Endothelial cell (in vitro differentiated cells): ENCODE results near the gene IQCH. TPM values are rescaled to one million over a fixed set of nuclear protein-coding genes. Genes with fewer than 3 reads are reported as not detected.
"Not testable (repeated sequence)": the region's sequence is repeated elsewhere in the genome, so short reads cannot be mapped to it uniquely, and the experiment has no call there.

Source experiments
- DNase-seq: peaks from one replicate; pipeline ENCODE4 v3.0.0; 2021; ENCODE audit warnings: low spot score
- H3K27ac Mint-ChIP-seq: one replicate; pipeline ENCODE4 v1.8.0; 2021; ENCODE audit warnings: mixed read lengths, inconsistent platforms; ENCODE audit not compliant: unreplicated experiment
- H3K27me3 Mint-ChIP-seq: one replicate; pipeline ENCODE4 v1.8.0; 2021; ENCODE audit warnings: mild to moderate bottlenecking, moderate library complexity, mixed read lengths, inconsistent platforms; ENCODE audit not compliant: unreplicated experiment
- H3K36me3 Mint-ChIP-seq: one replicate; pipeline ENCODE4 v1.8.0; 2021; ENCODE audit warnings: mild to moderate bottlenecking, low read depth, mixed read lengths, inconsistent platforms; ENCODE audit not compliant: unreplicated experiment
- H3K4me1 Mint-ChIP-seq: one replicate; pipeline ENCODE4 v1.8.0; 2021; ENCODE audit warnings: mild to moderate bottlenecking, mixed read lengths, inconsistent platforms; ENCODE audit not compliant: unreplicated experiment
- H3K4me3 Mint-ChIP-seq: one replicate; pipeline ENCODE4 v1.8.0; 2021; ENCODE audit warnings: mild to moderate bottlenecking, mixed read lengths, inconsistent platforms; ENCODE audit not compliant: unreplicated experiment
- H3K9me3 Mint-ChIP-seq: one replicate; pipeline ENCODE4 v1.8.0; 2021; ENCODE audit warnings: mixed read lengths, inconsistent platforms; ENCODE audit not compliant: unreplicated experiment
- CTCF ChIP-seq: fragments of 200-600 bp; sonication (generic); IDR thresholded peaks from one replicate; pipeline ENCODE4 v1.5.0; 2021; ENCODE audit warnings: antibody characterized with exemption; ENCODE audit not compliant: unreplicated experiment
- total RNA-seq: library from RNA; stranded (reverse); fragmentation: NEBNext Ultra II Directional; extraction: Animal tissue kit (Norgen Biotek cat#: 25700); gene quantifications from one replicate; pipeline ENCODE4 v1.2.1, GENCODE V29; 2021; ENCODE audit not compliant: unreplicated experiment

Gene IQCH
- total RNA-seq, 1 donor from 2014 or later: 2.4 TPM

DNA sequence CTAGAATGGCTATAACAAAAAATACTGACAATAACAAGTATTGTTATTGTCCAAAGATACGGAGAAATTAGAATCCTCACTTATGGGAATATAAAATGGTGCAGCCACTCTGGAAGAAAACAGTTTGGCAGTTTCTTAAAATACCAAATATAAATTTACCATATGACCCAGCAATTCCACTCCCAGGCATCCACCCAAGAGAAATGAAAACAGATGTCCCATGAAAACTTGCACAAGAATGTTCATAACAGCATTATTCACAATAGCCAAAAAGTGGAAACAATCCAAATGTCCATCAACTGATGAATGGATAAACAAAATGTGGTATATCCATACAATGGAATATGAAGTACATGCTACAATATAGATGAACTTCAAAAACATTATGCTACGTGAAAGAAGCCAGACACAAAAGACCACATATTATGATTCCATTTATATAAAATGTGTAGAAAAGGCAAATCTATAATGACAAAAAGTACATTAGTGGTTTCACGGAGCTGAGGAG lies 9.6 kb upstream of the IQCH start:
- Mint-ChIP-seq H3K4me1 (peaks cover 18% of the 10 kb centered on the region), H3K27ac (no peak overlapping the region), H3K36me3 (peaks cover 6% of the 10 kb centered on the region), H3K9me3 (no peaks in the 10 kb centered on the region), H3K4me3 (no peak overlapping the region), H3K27me3 (no peaks in the 10 kb centered on the region)
- no peak for TF ChIP-seq CTCF
- no peak for DNase-seq

- H3K9me3 Mint-ChIP-seq, H3K36me3 Mint-ChIP-seq, H3K27me3 Mint-ChIP-seq, H3K4me3 Mint-ChIP-seq, H3K4me1 Mint-ChIP-seq, DNase-seq, H3K27ac Mint-ChIP-seq: not testable (repeated sequence)
Measured at GRCh38 chr15:67246606-67247005, 8.0 kb upstream of the IQCH start.

DNA sequence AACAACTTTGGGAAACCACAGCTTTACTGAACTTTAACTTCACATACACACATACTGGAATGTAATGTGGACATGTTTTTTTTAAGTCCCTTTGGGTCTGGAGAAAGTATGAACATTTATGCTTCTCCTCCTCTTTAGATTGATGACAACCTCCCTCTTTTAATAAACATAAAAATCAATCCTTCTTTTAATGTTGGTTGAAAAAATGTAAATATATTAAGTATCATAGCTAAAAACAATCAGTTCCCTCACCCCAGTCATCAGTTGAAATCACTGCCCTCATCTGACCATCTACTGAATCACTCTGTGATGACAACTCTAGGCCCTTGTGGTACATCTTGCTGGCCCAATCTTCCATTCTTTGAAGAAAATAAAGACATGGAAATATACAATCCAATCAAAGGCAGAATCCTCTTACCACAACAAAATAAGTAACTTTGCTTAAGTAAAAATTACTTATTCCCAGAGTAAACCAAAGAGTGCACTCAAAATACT lies 6.5 kb upstream of the IQCH start:
- Mint-ChIP-seq H3K27ac (no peak overlapping the region), H3K9me3 (no peaks in the 10 kb centered on the region), H3K36me3 (peaks cover 6% of the 10 kb centered on the region), H3K4me1 (peaks cover 7% of the 10 kb centered on the region), H3K4me3 (no peak overlapping the region), H3K27me3 (no peaks in the 10 kb centered on the region)
- no peak for DNase-seq
- no peak for TF ChIP-seq CTCF

DNA sequence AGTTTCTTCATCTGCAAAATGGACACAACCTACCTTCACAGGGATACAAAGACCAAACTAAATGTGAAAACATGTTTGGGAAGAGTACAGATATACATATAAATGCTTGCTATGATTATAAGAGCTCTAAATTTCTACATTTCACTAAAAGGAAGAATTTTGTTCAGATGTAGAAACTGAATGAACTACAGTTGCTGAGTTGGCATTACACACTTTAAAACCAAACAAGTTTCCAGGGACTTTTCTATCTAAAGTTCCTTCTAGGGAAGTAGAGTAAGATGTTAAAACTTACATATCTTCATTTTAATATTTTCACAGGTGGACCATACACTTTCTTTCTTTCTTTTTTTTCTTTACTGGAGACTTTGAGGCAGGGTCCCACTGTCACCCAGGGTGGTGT lies 4.8 kb upstream of the IQCH start:
- Mint-ChIP-seq H3K27me3 (no peaks in the 10 kb centered on the region), H3K4me3 (no peak overlapping the region), H3K36me3 (peaks cover 10% of the 10 kb centered on the region), H3K27ac (no peak overlapping the region), H3K4me1 (peaks cover 17% of the 10 kb centered on the region), H3K9me3 (no peaks in the 10 kb centered on the region)
- TF ChIP-seq CTCF: no peak
- no peak for DNase-seq

- Mint-ChIP-seq H3K4me3 (no peak overlapping the region), H3K27me3 (peaks cover 5% of the 10 kb centered on the region), H3K4me1 (peaks cover 20% of the 10 kb centered on the region), H3K27ac (no peak overlapping the region), H3K9me3 (no peaks in the 10 kb centered on the region), H3K36me3 (peaks cover 10% of the 10 kb centered on the region)
- no peak for DNase-seq
- no peak for TF ChIP-seq CTCF
Measured at GRCh38 chr15:67251318-67251717, 3.3 kb upstream of the IQCH start.
